ENCODE results near the gene C5orf24. TPM values are rescaled to one million over a fixed set of nuclear protein-coding genes. Genes with fewer than 3 reads are reported as not detected.

C5orf24 gene
- 10 to 100 TPM; 25.8 to 30.5 TPM for total RNA-seq

- H3K4me1 Mint-ChIP-seq (ENCODE audit: low read depth), result peaks cover 33% of the 10 kb centered on the region
- peak within 1 kb of the TSS; percentile 96 for H3K27ac Mint-ChIP-seq
- H3K27me3 Mint-ChIP-seq (ENCODE audit: low read depth), result no peaks in the 10 kb centered on the region
- ChIA-PET CTCF (interaction anchor here (0.8 to 2.6 kb wide), 12 partner anchors 12 to 108 kb away, joined by 3 to 21 read pairs (median 4); partner anchors contain the start of genes CAMLG, DDX46, PCBD2 and TXNDC15), POLR2A (interaction anchor here (0.6 to 2.1 kb wide), 19 partner anchors 9 to 620 kb away, joined by 3 to 19 read pairs (median 5); partner anchors contain the start of genes CAMLG, CDKL3, DDX46 and PCBD2)
- DNase-seq, result peak; percentile 95
- H3K4me3 Mint-ChIP-seq, result peak within 1 kb of the TSS; percentile 93
- H3K9me3 Mint-ChIP-seq (ENCODE audit: insufficient read depth), result no peaks in the 10 kb centered on the region
- peak; percentile 95 for ATAC-seq
- H3K36me3 Mint-ChIP-seq (ENCODE audit: low read depth), result peaks cover 25% of the 10 kb centered on the region
These were observed at the start of gene C5orf24 for GRCh38 chr5:134845852-134846640. C5orf24 (plus strand) TSS chr5:134845968; CDS start chr5:134854901, 8,933 bp downstream.

- Mint-ChIP-seq H3K36me3 (ENCODE audit: low read depth) (peaks cover 60% of the 10 kb centered on the region), H3K27me3 (ENCODE audit: low read depth) (no peaks in the 10 kb centered on the region), H3K9me3 (ENCODE audit: insufficient read depth) (no peaks in the 10 kb centered on the region), H3K4me3 (no peak overlapping the region), H3K27ac (no peak overlapping the region), H3K4me1 (ENCODE audit: low read depth) (no peaks in the 10 kb centered on the region)
- ChIA-PET POLR2A (interaction anchor here (1.4 kb wide), 1 partner anchor 10 kb away, joined by 4 read pairs; no protein-coding TSS in a partner anchor), CTCF (no interaction called here)
- ATAC-seq, result no peak
- DNase-seq, result no peak
These were observed 47.3 kb upstream of the C5orf24 start for GRCh38 chr5:134798468-134798867.

GRCh38 chr5:134803821-134804220 is 41.9 kb upstream of the C5orf24 start:
- no peak overlapping the region for H3K4me3 Mint-ChIP-seq
- peaks cover 31% of the 10 kb centered on the region for H3K36me3 Mint-ChIP-seq (ENCODE audit: low read depth)
- H3K27me3 Mint-ChIP-seq (ENCODE audit: low read depth), result no peaks in the 10 kb centered on the region
- DNase-seq (no peak), ATAC-seq (no peak)
- no peaks in the 10 kb centered on the region for H3K4me1 Mint-ChIP-seq (ENCODE audit: low read depth)
- no peaks in the 10 kb centered on the region for H3K9me3 Mint-ChIP-seq (ENCODE audit: insufficient read depth)
- ChIA-PET CTCF (no interaction called here), POLR2A (no interaction called here)
- no peak overlapping the region for H3K27ac Mint-ChIP-seq

GRCh38 chr5:134813407-134813806 is 32.4 kb upstream of the C5orf24 start:
- H3K27ac Mint-ChIP-seq, result peak overlapping the region; percentile 65
- peak; percentile 36 for DNase-seq
- no peaks in the 10 kb centered on the region for H3K27me3 Mint-ChIP-seq (ENCODE audit: low read depth)
- peaks cover 38% of the 10 kb centered on the region for H3K36me3 Mint-ChIP-seq (ENCODE audit: low read depth)
- ChIA-PET POLR2A (no interaction called here), CTCF (interaction anchor here (1.2 to 1.5 kb wide), 2 partner anchors 55 to 91 kb away, joined by 3 to 4 read pairs; partner anchors contain the start of gene PCBD2)
- H3K9me3 Mint-ChIP-seq (ENCODE audit: insufficient read depth), result no peaks in the 10 kb centered on the region
- H3K4me1 Mint-ChIP-seq (ENCODE audit: low read depth), result peaks cover 13% of the 10 kb centered on the region
- ATAC-seq, result peak; percentile 96
- no peak overlapping the region for H3K4me3 Mint-ChIP-seq

GRCh38 chr5:134813827-134814226 is 31.9 kb upstream of the C5orf24 start:
- Mint-ChIP-seq H3K27ac (no peak overlapping the region), H3K27me3 (ENCODE audit: low read depth) (no peaks in the 10 kb centered on the region), H3K36me3 (ENCODE audit: low read depth) (peaks cover 40% of the 10 kb centered on the region), H3K4me3 (no peak overlapping the region), H3K9me3 (ENCODE audit: insufficient read depth) (no peaks in the 10 kb centered on the region), H3K4me1 (ENCODE audit: low read depth) (peaks cover 13% of the 10 kb centered on the region)
- no peak for DNase-seq
- CTCF ChIA-PET, result interaction anchor here (1.2 to 1.5 kb wide), 2 partner anchors 56 to 91 kb away, joined by 3 to 4 read pairs; partner anchors contain the start of gene PCBD2
- POLR2A ChIA-PET, result no interaction called here
- no peak for ATAC-seq

- Mint-ChIP-seq H3K27me3 (ENCODE audit: low read depth) (no peaks in the 10 kb centered on the region), H3K36me3 (ENCODE audit: low read depth) (peaks cover 44% of the 10 kb centered on the region), H3K4me1 (ENCODE audit: low read depth) (peaks cover 13% of the 10 kb centered on the region), H3K9me3 (ENCODE audit: insufficient read depth) (no peaks in the 10 kb centered on the region), H3K27ac (no peak overlapping the region), H3K4me3 (no peak overlapping the region)
- ChIA-PET POLR2A (interaction anchor here (1.0 kb wide), 1 partner anchor 29 kb away, joined by 4 read pairs; the partner anchor contains the start of gene C5orf24), CTCF (interaction anchor here (1.4 to 1.9 kb wide), 4 partner anchors 29 to 230 kb away, joined by 3 to 6 read pairs (median 4); partner anchors contain the start of genes C5orf24, DDX46 and PCBD2)
- DNase-seq (no peak), ATAC-seq (no peak)
These were observed 28.8 kb upstream of the C5orf24 start for GRCh38 chr5:134817006-134817405.

- DNase-seq (no peak), ATAC-seq (no peak)
- Mint-ChIP-seq H3K27me3 (ENCODE audit: low read depth) (no peaks in the 10 kb centered on the region), H3K9me3 (ENCODE audit: insufficient read depth) (no peaks in the 10 kb centered on the region), H3K36me3 (ENCODE audit: low read depth) (peaks cover 39% of the 10 kb centered on the region), H3K4me1 (ENCODE audit: low read depth) (peaks cover 1% of the 10 kb centered on the region), H3K27ac (no peak overlapping the region), H3K4me3 (no peak overlapping the region)
- ChIA-PET CTCF (no interaction called here), POLR2A (no interaction called here)
These were observed 27.0 kb upstream of the C5orf24 start for GRCh38 chr5:134818776-134819175.

GRCh38 chr5:134819407-134819963 is 26.3 kb upstream of the C5orf24 start:
- ATAC-seq (no peak), DNase-seq (no peak)
- H3K27ac Mint-ChIP-seq, result no peak overlapping the region
- no peaks in the 10 kb centered on the region for H3K4me1 Mint-ChIP-seq (ENCODE audit: low read depth)
- ChIA-PET CTCF (no interaction called here), POLR2A (no interaction called here)
- no peaks in the 10 kb centered on the region for H3K9me3 Mint-ChIP-seq (ENCODE audit: insufficient read depth)
- no peaks in the 10 kb centered on the region for H3K27me3 Mint-ChIP-seq (ENCODE audit: low read depth)
- peaks cover 37% of the 10 kb centered on the region for H3K36me3 Mint-ChIP-seq (ENCODE audit: low read depth)
- no peak overlapping the region for H3K4me3 Mint-ChIP-seq

- ChIA-PET POLR2A (no interaction called here), CTCF (interaction anchor here (1.9 kb wide), 1 partner anchor 63 kb away, joined by 5 read pairs; the partner anchor contains the start of gene DDX46)
- H3K4me3 Mint-ChIP-seq, result no peak overlapping the region
- H3K27me3 Mint-ChIP-seq (ENCODE audit: low read depth), result no peaks in the 10 kb centered on the region
- H3K4me1 Mint-ChIP-seq (ENCODE audit: low read depth), result peaks cover 5% of the 10 kb centered on the region
- peaks cover 34% of the 10 kb centered on the region for H3K36me3 Mint-ChIP-seq (ENCODE audit: low read depth)
- no peak for ATAC-seq
- no peak for DNase-seq
- H3K27ac Mint-ChIP-seq, result no peak overlapping the region
- no peaks in the 10 kb centered on the region for H3K9me3 Mint-ChIP-seq (ENCODE audit: insufficient read depth)
These were observed 23.9 kb upstream of the C5orf24 start for GRCh38 chr5:134821841-134822240.

- ChIA-PET CTCF (interaction anchor here (0.6 to 1.8 kb wide), 5 partner anchors 11 to 85 kb away, joined by 3 to 4 read pairs (median 3); partner anchors contain the start of gene PCBD2), POLR2A (interaction anchor here (1.1 kb wide), 1 partner anchor 21 kb away, joined by 4 read pairs; the partner anchor contains the start of gene C5orf24)
- Mint-ChIP-seq H3K9me3 (ENCODE audit: insufficient read depth) (no peaks in the 10 kb centered on the region), H3K4me3 (no peak overlapping the region), H3K27me3 (ENCODE audit: low read depth) (no peaks in the 10 kb centered on the region), H3K27ac (no peak overlapping the region), H3K36me3 (ENCODE audit: low read depth) (peaks cover 38% of the 10 kb centered on the region), H3K4me1 (ENCODE audit: low read depth) (peaks cover 5% of the 10 kb centered on the region)
- no peak for DNase-seq
- no peak for ATAC-seq
These were observed 21.1 kb upstream of the C5orf24 start for GRCh38 chr5:134824681-134825080.

- ChIA-PET CTCF (interaction anchor here (0.6 to 1.8 kb wide), 5 partner anchors 10 to 85 kb away, joined by 3 to 4 read pairs (median 3); partner anchors contain the start of gene PCBD2), POLR2A (interaction anchor here (1.1 kb wide), 1 partner anchor 20 kb away, joined by 4 read pairs; the partner anchor contains the start of gene C5orf24)
- no peak overlapping the region for H3K4me3 Mint-ChIP-seq
- H3K27ac Mint-ChIP-seq, result no peak overlapping the region
- H3K9me3 Mint-ChIP-seq (ENCODE audit: insufficient read depth), result no peaks in the 10 kb centered on the region
- H3K27me3 Mint-ChIP-seq (ENCODE audit: low read depth), result no peaks in the 10 kb centered on the region
- peaks cover 5% of the 10 kb centered on the region for H3K4me1 Mint-ChIP-seq (ENCODE audit: low read depth)
- H3K36me3 Mint-ChIP-seq (ENCODE audit: low read depth), result peaks cover 38% of the 10 kb centered on the region
- DNase-seq (no peak), ATAC-seq (no peak)
These were observed 20.6 kb upstream of the C5orf24 start for GRCh38 chr5:134825212-134825611.

Data from activated CD8-positive, alpha-beta T cell treated with anti-CD3 and anti-CD28 coated beads, Interleukin-2, amount 10 ng/mL, durations not matched to agents 7 days and 5 days (primary cell).